Stimulated activated CD4-positive, alpha-beta T cell treated with anti-CD3 and anti-CD28 coated beads, Interleukin-12 subunit alpha, Interleukin-12 subunit beta, amount 100 ng/mL, for 24 hours (primary cell): ENCODE results near the gene PXDN.

Experiments
- DNase-seq, 2 experiments: peaks; one replicate each; pipeline ENCODE4 v3.0.0-alpha.2; 2020; ENCODE audit warnings: low read depth in 2 of 2

Gene PXDN

DNA sequence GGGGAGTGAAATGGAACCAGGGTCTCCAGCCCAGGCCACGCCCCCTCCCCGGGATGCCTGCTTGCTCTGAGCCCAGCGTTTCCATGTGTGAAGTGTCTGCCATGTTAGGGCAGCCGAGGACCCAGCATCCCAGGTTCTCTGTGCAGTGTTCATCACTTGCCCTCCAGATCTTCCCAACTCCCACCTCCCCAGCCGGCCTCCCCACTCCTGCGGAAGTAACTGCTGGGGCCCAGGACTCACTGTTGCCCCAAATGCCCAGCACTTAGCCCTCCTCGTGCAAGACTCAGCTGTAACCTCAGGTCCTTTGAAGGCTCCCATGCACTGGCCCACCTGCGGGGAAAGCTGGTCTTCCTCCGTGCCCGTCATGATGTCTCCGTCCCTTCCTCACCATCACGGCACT is 9.7 kb upstream of the PXDN start:
- DNase-seq: no peak

GRCh38 chr2:1752751-1753150 is 8.4 kb upstream of the PXDN start:
- DNase-seq: no peak

GRCh38 chr2:1751767-1752725 is 7.7 kb upstream of the PXDN start:
- no peak for DNase-seq

DNA sequence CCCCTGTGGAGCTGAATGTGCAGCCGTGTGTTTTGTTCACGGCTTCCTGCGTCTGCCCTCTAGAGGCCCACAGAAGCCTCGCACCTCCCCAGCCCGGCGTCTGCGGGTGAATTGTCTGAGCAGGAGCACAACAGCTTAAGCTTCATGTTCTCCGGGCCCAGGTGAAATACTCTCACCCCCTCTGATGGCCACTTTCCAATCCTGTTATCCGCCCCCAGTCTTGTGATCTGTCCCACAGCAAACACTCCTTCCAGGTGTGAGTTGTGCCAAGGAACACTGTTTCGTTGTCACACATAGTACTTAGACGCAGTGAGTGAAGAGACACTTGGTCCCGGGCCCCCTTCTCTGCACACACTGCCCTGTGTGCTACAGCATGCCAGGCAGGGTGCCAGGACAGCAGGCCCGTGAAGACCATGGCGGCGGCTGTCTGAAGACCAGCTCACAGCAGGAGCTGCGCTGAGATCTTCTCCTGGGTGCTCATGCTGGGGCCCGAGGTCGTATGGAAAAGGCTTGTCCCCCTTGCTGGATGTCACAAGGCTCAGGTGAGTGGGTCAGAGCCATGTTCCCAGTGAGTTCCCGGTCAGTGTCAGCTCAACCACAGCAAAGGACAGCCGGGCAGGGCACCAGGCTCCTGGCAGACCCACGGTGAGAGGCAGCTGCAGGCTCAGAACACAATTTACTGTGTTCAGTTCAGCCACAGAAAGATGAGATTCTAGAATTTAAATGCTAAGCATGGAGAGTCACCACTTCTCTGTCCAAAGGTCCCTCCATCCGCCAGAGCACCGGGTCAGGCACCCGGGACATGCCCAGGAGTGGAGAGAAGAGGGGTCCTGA is 6.8 kb upstream of the PXDN start:
- peak; percentile 10 to 40 for DNase-seq

GRCh38 chr2:1750270-1750932 is 6.1 kb upstream of the PXDN start:
- DNase-seq: no peak

- DNase-seq: no peak
These were observed 5.3 kb upstream of the PXDN start for GRCh38 chr2:1749489-1750119.

DNA sequence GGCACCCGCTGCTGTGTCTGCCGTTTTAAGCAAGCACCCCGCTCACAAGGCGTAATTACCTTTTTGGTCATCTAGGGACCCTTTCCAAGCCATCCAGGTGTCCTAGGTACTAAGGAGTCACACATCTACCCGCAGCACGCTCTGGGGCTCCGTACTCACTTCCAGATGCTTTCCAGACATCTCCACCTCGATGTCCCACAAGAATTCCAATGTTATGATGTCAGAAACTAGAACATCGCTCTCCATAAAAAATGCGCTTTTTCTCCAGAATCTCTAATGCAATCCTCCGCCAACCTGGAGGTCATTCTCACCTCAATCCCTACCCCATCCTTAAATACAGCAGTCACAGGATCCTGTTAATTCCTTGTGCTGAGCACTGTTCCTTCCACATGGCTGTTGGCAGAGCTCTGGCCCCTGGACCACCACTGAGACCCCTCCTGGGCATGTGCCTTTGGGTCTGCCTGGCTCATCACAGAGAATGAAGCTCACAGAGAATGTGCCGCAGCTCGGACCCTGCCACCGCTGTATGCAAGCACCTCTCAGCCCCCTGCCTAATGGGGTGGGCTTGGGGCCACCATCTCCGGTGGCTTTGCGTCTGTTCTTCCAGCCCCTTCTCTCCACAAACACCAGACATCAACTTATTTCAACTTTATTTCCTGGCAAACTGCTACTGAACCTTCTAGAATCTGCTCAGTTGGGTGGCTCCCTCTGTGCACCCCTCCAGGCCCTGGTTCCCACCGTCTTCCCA is 4.6 kb upstream of the PXDN start:
- DNase-seq: no peak

GRCh38 chr2:1748176-1748740 is 3.9 kb upstream of the PXDN start:
- no peak for DNase-seq

GRCh38 chr2:1747065-1747941 is 3.0 kb upstream of the PXDN start:
- DNase-seq: no peak

GRCh38 chr2:1746174-1747064 is 2.1 kb upstream of the PXDN start:
- no peak for DNase-seq

DNA sequence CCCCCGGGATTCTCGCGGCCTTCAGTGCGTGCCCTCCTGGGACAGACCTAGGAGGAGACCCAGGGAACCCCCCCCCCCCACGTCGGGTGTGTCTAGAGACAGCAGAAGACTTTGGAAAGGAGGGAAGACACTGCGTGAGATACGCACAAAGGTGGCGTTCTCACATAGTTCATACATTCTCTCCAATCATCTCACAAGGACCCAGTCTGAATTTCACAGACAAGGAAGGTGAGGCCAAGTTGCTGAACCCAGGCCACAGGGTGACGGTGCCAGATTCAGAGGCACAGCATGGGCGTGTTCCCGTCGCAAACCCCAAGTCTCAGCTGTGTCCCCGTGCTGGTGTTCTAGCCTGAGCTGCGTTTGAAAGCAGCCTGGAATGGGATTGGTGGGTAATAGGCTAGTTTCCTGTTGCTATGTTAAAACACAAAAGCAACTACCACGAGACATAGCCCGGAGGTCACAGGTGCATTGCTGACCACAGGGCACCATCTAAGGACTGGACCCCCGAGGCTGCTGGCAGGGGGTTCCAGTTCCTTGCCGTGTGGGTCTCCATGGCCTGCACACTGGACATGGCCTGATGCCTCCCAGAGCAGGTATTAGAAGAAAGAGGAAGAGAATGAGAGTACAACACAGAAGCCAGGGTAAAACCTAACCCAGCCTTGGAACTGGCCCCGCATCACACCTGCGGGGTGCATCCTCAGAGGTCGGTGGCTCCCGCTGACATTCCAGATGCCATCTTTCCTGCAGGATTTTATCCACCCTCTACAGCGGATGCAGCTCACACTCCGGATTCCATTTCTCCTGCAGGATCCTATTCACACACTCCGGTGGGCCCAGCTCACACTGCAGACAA is 1.1 kb upstream of the PXDN start:
- DNase-seq: no peak

- no peak for DNase-seq
These were observed 217 bp downstream of the PXDN start for GRCh38 chr2:1744151-1744445.

GRCh38 chr2:1743396-1744150 is 742 bp downstream of the PXDN start:
- DNase-seq: no peak

- DNase-seq: peak in 1 of 2 experiments; percentile 35
These were observed 1.5 kb downstream of the PXDN start for GRCh38 chr2:1742681-1743395.

GRCh38 chr2:1742301-1742680 is 2.0 kb downstream of the PXDN start:
- no peak for DNase-seq

DNA sequence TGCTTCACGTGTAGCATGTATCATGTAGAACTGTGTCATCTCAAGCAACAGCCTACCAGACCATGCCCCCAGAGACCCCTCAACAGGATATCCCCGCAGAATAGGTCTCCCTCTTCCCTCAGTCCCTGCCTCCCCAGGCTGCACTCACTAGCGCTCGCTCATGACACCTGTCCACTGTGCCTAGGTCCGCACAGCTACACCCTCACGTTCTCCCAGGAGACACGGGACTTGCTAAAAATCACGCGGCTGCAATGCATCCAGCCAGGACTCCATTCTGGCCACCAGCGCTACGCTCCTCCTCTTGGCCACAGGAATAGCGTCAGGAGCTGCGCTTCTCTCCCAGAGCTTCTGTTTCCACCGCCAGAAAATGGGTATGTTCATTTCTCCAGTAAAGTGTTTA is 2.5 kb downstream of the PXDN start:
- no peak for DNase-seq
